D721Med (cell line): ENCODE data around the gene CDH4.

Experiments
- DNase-seq: peaks from one replicate; pipeline ENCODE4 v3.0.0; 2011; ENCODE audit warnings: low spot score; ENCODE audit not compliant: insufficient read length
- FAIRE-seq: peaks from 2 replicates; lab custom pipeline; 2011; peaks lifted over from hg19 to GRCh38; lab: Jason Lieb, UNC
- TF ChIP-seq, protein P1 (sequence below): IDR thresholded peaks from 2 replicates; pipeline ENCODE4 v1.5.1; 2012; ENCODE audit warnings: mild to moderate bottlenecking, control low read depth; ENCODE audit not compliant: insufficient read depth; ENCODE audit errors: missing control alignments

CDH4 gene

DNA sequence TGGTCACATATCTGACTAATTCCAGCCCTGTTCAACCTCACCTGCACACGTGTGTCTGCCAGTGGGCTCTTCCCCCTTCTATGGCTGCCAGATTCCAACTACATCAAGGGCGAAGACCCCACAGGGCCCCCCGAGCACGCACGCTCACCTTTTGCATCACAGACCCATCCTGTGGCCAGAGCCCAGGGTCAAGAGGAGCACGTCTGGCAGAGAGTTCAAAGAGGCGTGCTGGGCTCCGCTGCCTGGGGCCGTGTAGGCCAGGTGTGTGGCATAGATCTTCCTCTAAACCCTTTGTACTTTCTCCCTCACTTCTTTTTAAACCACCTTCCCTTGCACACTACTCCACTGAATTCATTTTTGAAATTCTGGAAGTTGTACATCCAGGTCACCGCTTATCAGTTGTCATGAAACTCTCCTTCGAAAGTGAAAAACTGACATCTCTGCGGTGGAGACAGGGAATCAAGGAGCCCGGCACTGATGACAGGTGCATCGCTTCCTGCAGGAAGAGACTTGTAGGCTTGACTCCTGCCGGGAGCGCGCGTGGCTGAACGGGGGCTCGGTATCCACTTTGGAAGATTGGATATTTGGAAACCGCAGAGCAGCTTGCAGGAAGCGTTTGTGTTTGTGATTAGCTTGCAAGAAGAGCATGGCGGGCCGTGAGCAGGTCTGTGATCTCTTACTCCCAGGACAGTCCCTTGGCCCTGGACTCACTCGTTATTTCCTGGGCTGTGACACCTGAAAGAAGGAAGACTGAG, 397.2 kb downstream of the CDH4 start:
- DNase-seq (no peak), FAIRE-seq (no peak)
- TF ChIP-seq, protein P1, sequence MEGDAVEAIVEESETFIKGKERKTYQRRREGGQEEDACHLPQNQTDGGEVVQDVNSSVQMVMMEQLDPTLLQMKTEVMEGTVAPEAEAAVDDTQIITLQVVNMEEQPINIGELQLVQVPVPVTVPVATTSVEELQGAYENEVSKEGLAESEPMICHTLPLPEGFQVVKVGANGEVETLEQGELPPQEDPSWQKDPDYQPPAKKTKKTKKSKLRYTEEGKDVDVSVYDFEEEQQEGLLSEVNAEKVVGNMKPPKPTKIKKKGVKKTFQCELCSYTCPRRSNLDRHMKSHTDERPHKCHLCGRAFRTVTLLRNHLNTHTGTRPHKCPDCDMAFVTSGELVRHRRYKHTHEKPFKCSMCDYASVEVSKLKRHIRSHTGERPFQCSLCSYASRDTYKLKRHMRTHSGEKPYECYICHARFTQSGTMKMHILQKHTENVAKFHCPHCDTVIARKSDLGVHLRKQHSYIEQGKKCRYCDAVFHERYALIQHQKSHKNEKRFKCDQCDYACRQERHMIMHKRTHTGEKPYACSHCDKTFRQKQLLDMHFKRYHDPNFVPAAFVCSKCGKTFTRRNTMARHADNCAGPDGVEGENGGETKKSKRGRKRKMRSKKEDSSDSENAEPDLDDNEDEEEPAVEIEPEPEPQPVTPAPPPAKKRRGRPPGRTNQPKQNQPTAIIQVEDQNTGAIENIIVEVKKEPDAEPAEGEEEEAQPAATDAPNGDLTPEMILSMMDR = no peak

DNA sequence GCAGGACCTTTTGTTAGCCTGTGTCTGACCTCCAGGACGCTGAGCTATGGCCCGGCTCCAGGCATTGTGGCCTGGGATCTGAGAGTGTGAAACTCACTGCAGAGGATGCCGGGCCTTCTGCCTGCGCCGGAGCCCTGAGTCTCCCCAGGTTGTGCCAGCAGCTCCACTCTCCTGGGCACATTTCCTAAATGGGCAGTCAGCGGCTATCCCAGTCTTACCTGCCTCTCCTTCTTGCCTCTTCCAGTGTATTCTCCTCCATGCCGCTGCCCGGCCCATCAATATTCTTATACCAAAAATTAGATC, 397.8 kb downstream of the CDH4 start:
- no peak for FAIRE-seq
- TF ChIP-seq, protein P1 = no peak
- no peak for DNase-seq

DNA sequence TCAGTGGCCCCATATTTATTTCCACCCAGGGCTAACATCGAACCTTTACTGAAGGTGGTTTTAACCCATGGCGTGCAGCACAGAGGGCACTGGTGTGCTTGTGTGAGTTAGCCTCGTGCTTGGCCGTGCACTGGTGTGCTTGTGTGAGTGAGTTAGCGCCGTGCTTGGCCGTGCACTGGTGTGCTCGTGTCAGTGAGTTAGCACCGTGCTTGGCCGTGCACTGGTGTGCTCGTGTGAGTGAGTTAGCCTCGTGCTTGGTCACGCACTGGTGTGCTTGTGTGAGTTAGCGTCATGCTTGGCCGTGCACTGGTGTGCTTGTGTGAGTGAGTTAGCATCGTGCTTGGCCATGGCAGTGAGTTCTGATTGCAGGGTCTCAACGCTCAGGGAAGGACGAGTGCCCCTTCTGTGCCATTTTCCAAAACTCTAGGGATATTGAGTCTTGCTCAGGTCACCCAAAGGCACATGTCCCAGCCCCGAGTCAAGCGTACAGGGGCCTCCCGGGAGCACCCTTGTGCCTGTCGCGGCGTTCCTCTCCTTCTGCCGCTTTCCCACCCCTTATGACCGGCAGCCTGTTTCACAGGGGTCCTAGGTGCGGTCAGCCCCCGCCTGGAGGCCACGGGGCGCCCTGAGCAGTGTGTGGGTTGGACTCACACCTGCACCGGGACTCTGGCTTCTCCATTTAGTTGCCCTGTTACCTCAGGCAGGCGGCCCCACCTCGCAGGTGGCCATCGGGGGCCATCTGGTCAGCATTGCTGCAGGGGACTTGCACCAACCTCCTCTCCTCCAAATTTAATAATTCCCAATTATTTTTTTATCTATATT, 399.1 kb downstream of the CDH4 start:
- TF ChIP-seq, protein P1 = no peak
- no peak for DNase-seq
- no peak for FAIRE-seq

DNA sequence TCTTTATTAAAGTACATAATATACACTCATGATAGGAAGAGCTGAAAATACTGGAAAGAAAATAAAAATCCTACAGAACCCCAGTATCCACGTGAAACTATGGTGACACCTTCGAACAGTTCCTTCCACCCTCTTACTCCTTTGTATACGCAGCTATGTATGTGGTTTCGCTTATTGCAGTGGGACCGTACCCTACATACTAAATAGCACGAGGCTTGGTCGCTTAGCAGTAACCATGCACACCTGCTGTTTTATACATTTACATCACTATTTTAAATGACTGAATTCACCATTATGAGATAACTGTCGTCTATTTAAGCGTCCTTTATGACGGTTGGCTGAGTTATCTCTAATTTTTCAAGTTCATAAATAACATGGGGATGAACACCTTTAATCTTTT, 400.1 kb downstream of the CDH4 start:
- TF ChIP-seq, protein P1 = no peak
- DNase-seq (no peak), FAIRE-seq (no peak)

DNA sequence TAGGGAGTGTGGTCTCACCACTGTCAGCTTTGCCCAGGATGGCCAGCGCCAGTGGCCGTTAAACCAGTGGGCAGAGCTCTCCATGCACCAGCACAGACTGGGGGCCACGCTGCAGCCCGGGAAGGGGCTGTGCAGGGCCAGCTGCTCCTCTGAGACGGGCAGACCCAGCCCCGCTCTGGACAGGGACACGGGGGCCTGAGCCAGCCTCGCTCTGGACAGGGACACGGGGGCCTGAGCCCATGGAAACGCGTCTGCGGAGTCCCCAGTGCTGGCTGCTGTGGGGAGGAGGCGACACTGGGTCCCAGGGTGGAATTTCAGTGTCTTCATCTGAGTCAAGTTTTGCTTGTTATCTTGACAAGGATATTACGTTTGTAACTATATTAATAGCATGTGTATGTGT, 402.7 kb downstream of the CDH4 start:
- TF ChIP-seq, protein P1 = no peak
- DNase-seq (no peak), FAIRE-seq (no peak)

DNA sequence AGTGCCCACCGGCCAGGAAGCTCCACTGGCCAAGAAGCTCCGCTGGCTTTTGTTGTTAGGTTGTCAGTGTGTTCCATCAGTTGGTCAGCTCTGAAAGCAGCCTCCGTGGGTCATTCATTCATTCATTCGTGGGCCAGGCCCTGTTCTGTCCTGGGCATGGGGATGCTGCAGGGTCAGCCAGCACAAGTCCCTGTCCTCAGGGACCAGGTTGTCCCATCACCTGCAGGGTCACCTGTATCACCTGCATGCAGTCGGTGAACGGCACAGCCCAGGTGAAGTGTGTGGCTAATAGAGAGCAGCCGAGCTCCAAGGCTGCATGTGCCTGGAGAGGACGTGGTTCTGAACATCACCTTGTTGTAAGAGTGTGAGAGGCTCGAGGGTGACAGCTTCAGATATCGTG, 403.5 kb downstream of the CDH4 start:
- TF ChIP-seq, protein P1 = no peak
- no peak for DNase-seq
- FAIRE-seq = no peak

DNA sequence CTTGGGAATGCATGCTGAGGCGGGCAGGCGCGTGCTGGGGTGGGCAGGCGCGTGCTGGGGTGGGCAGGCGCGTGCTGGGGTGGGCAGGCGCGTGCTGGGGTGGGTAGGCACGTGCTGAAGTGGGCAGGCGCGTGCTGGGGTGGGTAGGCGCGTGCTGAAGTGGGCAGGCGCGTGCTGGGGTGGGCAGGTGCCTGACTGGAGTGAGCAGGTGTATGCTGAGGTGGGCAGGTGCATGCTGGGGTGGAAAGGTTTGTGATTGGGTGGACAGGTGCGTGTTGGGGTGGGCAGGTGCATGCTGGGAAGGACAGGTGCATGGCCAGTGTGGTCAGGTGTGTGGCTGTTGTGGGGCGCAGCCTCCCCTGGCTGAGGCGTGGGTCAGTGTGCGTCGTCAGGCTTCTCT, 404.1 kb downstream of the CDH4 start:
- FAIRE-seq (no peak), DNase-seq (no peak)
- TF ChIP-seq, protein P1 = no peak
